ENCODE data around the gene EPN1.

- no peak for TF ChIP-seq POLR2A (IDR thresholded peaks at IDR 0.05)
- TF ChIP-seq CTCF (IDR thresholded peaks at IDR 0.05) = no peak
These were observed 782 bp downstream of the EPN1 start for GRCh38 chr19:55675661-55676354.
